ENCODE measurements around the gene HMGN5.

GRCh38 chrX:81232218-81232617 lies 30.5 kb upstream of the HMGN5 start:
- TF ChIP-seq, protein P1, sequence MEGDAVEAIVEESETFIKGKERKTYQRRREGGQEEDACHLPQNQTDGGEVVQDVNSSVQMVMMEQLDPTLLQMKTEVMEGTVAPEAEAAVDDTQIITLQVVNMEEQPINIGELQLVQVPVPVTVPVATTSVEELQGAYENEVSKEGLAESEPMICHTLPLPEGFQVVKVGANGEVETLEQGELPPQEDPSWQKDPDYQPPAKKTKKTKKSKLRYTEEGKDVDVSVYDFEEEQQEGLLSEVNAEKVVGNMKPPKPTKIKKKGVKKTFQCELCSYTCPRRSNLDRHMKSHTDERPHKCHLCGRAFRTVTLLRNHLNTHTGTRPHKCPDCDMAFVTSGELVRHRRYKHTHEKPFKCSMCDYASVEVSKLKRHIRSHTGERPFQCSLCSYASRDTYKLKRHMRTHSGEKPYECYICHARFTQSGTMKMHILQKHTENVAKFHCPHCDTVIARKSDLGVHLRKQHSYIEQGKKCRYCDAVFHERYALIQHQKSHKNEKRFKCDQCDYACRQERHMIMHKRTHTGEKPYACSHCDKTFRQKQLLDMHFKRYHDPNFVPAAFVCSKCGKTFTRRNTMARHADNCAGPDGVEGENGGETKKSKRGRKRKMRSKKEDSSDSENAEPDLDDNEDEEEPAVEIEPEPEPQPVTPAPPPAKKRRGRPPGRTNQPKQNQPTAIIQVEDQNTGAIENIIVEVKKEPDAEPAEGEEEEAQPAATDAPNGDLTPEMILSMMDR (IDR thresholded peaks at IDR 0.05): no peak
- no peak for TF ChIP-seq POLR2A (IDR thresholded peaks at IDR 0.05)

Data from heart left ventricle (tissue), 13 donors.